Activated CD4-positive, alpha-beta memory T cell treated with anti-CD3 and anti-CD28 coated beads for 36 hours (primary cell): ENCODE results near the gene PLEKHG2. TPM values are rescaled to one million over a fixed set of nuclear protein-coding genes. Genes with fewer than 3 reads are reported as not detected.
A peak's percentile ranks its signal among the peaks of the same experiment; 100 is the strongest.

Experiments used
- CTCF ChIA-PET: fragments of 350-600 bp; sonication (Branson Sonifier 250); formaldehyde crosslinking; loops from one replicate; lab custom pipeline; 2021; ENCODE audit warnings: antibody characterized with exemption, inconsistent platforms; lab: Charles Lee
- POLR2A ChIA-PET: fragments of 350-600 bp; sonication (Branson Sonifier 250); formaldehyde crosslinking; loops from one replicate; lab custom pipeline; 2021; ENCODE audit warnings: antibody characterized with exemption; lab: Charles Lee
- DNase-seq: peaks from one replicate; pipeline ENCODE4 v3.0.0-alpha.2; 2020
- H3K27ac Mint-ChIP-seq: one replicate; pipeline ENCODE4 v1.8.0; 2021; ENCODE audit warnings: mixed read lengths
- H3K27me3 Mint-ChIP-seq: one replicate; pipeline ENCODE4 v1.8.0; 2021; ENCODE audit warnings: mixed read lengths
- H3K36me3 Mint-ChIP-seq: one replicate; pipeline ENCODE4 v1.8.0; 2021; ENCODE audit warnings: mixed read lengths
- H3K4me1 Mint-ChIP-seq: one replicate; pipeline ENCODE4 v1.8.0; 2021; ENCODE audit warnings: low read depth, mixed read lengths
- H3K4me3 Mint-ChIP-seq: one replicate; pipeline ENCODE4 v1.8.0; 2021; ENCODE audit warnings: mild to moderate bottlenecking, mixed read lengths
- H3K9me3 Mint-ChIP-seq: one replicate; pipeline ENCODE4 v1.8.0; 2021; ENCODE audit warnings: mixed read lengths
- intact Hi-C: fragments of 100-400 bp; cut with micrococcal nuclease; formaldehyde crosslinking; loops from one replicate; pipeline ENCODE4 v1.15.1; 2023
- microRNA-seq: library from miRNA; unstranded; fragments of <30 nt; microRNA quantifications from one replicate; pipeline ENCODE4 v1.2.0, GENCODE V29; 2022; ENCODE audit warnings: borderline number of aligned reads, borderline microRNAs expressed, borderline replicate concordance
- total RNA-seq, 2 experiments: library from RNA; stranded (reverse); gene quantifications; one replicate each; pipeline ENCODE4 v1.2.3, GENCODE V29; 2021

Gene PLEKHG2
- total RNA-seq, 2 experiments from 2014 or later: 74.9 to 80.6 TPM

DNA sequence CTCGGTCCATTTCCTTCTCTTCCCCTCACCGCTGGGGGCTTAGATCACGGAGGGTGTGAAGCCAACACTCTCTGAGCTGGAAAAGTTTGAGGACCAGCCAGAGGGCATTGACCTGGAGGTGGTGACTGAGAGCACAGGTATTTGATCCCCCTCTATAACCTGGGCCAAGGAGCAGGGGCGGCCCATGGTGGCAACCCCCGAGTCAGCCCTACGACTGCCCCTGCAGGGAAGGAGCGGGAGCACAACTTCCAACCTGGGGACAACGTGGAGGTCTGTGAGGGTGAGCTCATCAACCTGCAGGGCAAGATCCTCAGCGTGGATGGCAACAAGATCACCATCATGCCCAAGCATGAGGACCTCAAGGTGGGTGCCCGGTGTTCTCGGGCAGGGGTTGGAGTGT is 56.6 kb downstream of the PLEKHG2 start:
- CTCF ChIA-PET: interaction anchor here (0.8 kb wide), 1 partner anchor 9 kb away, joined by 4 read pairs; no protein-coding TSS in a partner anchor
- intact Hi-C loops: no loop called here

DNA sequence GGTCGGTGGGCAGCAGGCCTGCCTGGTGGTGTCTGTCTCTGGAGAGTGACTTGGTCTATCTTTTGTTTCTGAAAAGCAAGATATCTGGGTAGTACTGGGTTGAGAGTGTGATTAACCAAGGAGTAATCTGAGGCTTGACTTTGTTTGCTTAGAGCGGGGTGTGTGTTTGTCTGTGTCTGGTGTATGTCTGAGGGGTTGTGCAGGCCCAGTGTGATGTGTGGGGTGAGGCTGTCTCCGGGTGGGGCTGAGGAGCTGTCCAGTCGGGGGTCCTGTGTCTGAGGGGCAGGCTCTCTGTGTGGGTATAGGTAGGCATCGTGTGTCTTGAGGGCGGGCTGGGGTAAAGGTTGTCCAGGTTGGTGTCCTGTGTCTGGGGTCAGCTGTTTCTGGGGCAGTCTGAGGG is 57.1 kb downstream of the PLEKHG2 start:
- H3K4me3 Mint-ChIP-seq: no peak overlapping the region
- ChIA-PET CTCF (interaction anchor here (0.8 kb wide), 1 partner anchor 9 kb away, joined by 4 read pairs; no protein-coding TSS in a partner anchor), POLR2A (no interaction called here)
- peaks cover 62% of the 10 kb centered on the region for H3K36me3 Mint-ChIP-seq
- H3K27ac Mint-ChIP-seq: peak overlapping the region; percentile 35
- H3K27me3 Mint-ChIP-seq: no peaks in the 10 kb centered on the region
- H3K9me3 Mint-ChIP-seq: no peaks in the 10 kb centered on the region
- intact Hi-C loops: no loop called here
- H3K4me1 Mint-ChIP-seq: peaks cover 25% of the 10 kb centered on the region
- DNase-seq: no peak

More for the DNA sequence above, 56.6 kb downstream of the PLEKHG2 start:
- Mint-ChIP-seq H3K27ac (no peak overlapping the region), H3K27me3 (no peaks in the 10 kb centered on the region), H3K36me3 (peaks cover 58% of the 10 kb centered on the region), H3K9me3 (no peaks in the 10 kb centered on the region), H3K4me1 (peaks cover 25% of the 10 kb centered on the region), H3K4me3 (no peak overlapping the region)
- POLR2A ChIA-PET: no interaction called here
- no peak for DNase-seq

DNA sequence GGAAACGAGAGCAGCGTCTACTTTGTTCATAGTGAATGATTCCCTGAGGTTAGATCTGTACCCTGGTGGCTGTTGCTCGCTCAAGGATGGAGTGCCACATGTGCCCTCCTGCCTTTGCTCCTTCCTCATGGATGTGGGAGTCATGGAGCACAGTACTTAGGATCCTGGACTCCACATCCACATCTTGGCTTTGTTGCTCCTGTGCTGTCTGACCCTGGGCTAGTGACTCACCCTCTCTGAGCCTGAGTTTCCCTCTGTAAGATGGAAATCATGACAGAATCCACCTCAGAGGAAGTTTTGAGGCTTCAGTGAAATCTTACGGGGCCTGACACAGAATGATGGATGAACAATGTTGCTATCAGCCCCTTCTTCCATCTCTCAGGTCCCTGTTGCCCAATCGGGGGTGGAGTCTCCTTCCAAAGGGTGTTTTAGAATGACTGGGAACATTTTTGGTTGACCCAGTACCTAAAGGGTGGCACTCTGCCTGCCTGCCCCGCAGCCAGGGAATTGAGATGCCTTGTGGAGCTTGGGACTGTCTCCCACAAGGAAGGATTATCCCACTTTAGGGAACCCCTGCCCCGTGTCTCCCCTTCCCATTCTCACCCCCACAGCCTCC is 58.4 kb downstream of the PLEKHG2 start:
- Mint-ChIP-seq H3K9me3 (no peaks in the 10 kb centered on the region), H3K27me3 (no peaks in the 10 kb centered on the region), H3K4me3 (no peak overlapping the region), H3K36me3 (peaks cover 63% of the 10 kb centered on the region), H3K4me1 (peaks cover 25% of the 10 kb centered on the region), H3K27ac (peak overlapping the region; percentile 69)
- POLR2A ChIA-PET: no interaction called here
- intact Hi-C loops: loop anchor here (5.0 kb wide), 1 partner anchor 61 kb away; the partner anchor contains the start of gene EID2B
- CTCF ChIA-PET: interaction anchor here (0.7 kb wide), 1 partner anchor 63 kb away, joined by 3 read pairs; no protein-coding TSS in a partner anchor
- DNase-seq: peak; percentile 26

DNA sequence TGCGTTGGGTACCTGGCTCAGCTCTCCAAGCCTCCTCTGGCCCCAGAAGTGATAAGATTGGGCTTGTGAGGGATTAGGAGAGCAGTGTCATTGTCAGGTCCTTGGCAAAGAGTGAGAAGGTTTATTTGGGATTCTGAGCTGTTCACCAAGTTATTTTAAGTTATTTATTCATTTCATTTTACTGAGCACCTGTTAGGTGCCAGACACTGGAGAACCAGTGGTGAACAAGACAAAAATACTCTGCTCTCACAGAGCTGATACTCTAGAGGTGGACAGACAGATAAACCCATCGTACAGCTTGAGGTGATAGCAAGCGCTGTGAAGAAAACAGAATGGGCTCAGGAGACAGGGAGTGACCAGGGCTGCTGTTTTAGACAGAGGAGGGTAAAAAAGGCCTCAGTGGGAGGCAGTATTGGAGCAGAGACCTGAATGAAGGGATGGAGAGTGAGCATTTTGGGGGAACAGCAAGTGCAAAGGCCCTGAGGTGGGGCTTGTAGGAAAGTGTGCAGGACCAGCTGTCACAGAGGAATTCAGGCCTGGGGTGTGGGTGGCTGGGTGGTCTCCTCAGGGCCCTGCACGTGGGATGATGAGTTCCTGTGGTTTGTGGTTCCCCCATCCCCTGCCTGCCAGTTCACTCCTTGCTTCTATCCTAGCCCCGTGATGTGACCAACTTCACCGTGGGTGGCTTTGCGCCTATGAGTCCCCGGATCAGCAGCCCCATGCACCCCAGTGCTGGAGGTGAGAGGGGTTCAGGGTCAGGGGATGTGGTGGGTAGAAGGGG is 59.5 kb downstream of the PLEKHG2 start:
- Mint-ChIP-seq H3K4me3 (no peak overlapping the region), H3K4me1 (peaks cover 25% of the 10 kb centered on the region), H3K9me3 (no peaks in the 10 kb centered on the region), H3K36me3 (peaks cover 61% of the 10 kb centered on the region), H3K27ac (peak overlapping the region; percentile 23), H3K27me3 (no peaks in the 10 kb centered on the region)
- DNase-seq: no peak
- CTCF ChIA-PET: no interaction called here
- POLR2A ChIA-PET: no interaction called here
- intact Hi-C loops: loop anchor here (5.0 kb wide), 1 partner anchor 60 kb away; the partner anchor contains the start of gene EID2B

DNA sequence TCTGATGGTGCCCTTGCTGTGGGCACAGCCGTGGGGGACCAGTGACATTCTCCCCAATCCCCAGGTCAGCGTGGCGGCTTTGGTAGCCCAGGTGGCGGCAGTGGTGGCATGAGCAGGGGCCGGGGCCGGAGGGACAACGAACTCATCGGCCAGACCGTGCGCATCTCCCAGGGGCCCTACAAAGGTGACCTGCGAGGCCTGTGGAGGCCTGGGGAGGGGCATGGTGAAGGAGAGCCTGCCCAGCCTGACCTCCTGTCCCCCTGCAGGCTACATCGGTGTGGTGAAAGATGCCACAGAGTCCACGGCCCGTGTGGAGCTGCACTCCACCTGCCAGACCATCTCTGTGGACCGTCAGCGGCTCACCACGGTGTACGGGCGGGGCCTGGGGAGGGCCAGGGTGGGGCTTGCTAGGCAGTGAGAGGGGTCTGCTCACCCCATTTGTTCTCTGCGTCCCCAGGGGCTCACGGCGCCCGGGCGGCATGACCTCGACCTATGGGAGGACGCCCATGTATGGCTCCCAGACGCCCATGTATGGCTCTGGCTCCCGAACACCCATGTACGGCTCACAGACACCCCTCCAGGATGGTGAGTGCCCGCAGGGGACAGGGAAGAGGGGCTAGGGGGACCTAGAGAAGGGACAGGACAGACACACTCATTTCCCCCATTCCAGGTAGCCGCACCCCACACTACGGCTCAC is 60.4 kb downstream of the PLEKHG2 start:
- Mint-ChIP-seq H3K4me1 (peaks cover 25% of the 10 kb centered on the region), H3K9me3 (no peaks in the 10 kb centered on the region), H3K27ac (no peak overlapping the region), H3K36me3 (peaks cover 60% of the 10 kb centered on the region), H3K27me3 (no peaks in the 10 kb centered on the region), H3K4me3 (no peak overlapping the region)
- DNase-seq: no peak
- intact Hi-C loops: loop anchor here (5.0 kb wide), 1 partner anchor 59 kb away; the partner anchor contains the start of gene EID2B
- ChIA-PET POLR2A (no interaction called here), CTCF (interaction anchor here (2.2 to 4.6 kb wide), 3 partner anchors 13 to 59 kb away, joined by 21 to 43 read pairs (median 25); partner anchors contain the start of gene EID2B)

- H3K9me3 Mint-ChIP-seq: no peaks in the 10 kb centered on the region
- H3K27ac Mint-ChIP-seq: no peak overlapping the region
- H3K27me3 Mint-ChIP-seq: no peaks in the 10 kb centered on the region
- POLR2A ChIA-PET: no interaction called here
- CTCF ChIA-PET: interaction anchor here (0.6 to 4.6 kb wide), 19 partner anchors 8 to 573 kb away, joined by 3 to 43 read pairs (median 6); partner anchors contain the start of genes EID2, EID2B, RPS16 and SUPT5H
- DNase-seq: no peak
- H3K4me1 Mint-ChIP-seq: peaks cover 25% of the 10 kb centered on the region
- intact Hi-C loops: loop anchor here (5.0 kb wide), 1 partner anchor 59 kb away; the partner anchor contains the start of gene EID2B
- H3K36me3 Mint-ChIP-seq: peaks cover 55% of the 10 kb centered on the region
- H3K4me3 Mint-ChIP-seq: no peak overlapping the region
Measured at GRCh38 chr19:39473443-39473960, 61.0 kb downstream of the PLEKHG2 start.

DNA sequence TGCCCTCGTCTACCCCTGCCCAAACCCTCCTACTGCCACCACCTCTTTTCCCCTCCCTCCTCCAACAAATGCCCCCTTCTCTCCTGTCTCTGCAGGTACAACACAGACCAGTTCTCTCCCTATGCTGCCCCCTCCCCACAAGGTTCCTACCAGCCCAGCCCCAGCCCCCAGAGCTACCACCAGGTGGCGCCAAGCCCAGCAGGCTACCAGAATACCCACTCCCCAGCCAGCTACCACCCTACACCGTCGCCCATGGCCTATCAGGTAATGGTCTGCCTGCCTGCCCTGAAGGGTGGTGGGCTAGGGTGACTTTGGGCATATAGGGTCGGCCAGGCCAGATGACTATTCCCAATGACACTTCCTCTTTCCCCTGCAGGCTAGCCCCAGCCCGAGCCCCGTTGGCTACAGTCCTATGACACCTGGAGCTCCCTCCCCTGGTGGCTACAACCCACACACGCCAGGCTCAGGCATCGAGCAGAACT is 61.7 kb downstream of the PLEKHG2 start:
- H3K36me3 Mint-ChIP-seq: peaks cover 48% of the 10 kb centered on the region
- H3K4me1 Mint-ChIP-seq: peaks cover 25% of the 10 kb centered on the region
- no peak overlapping the region for H3K27ac Mint-ChIP-seq
- no peaks in the 10 kb centered on the region for H3K9me3 Mint-ChIP-seq
- no peak overlapping the region for H3K4me3 Mint-ChIP-seq
- DNase-seq: peak; percentile 76
- intact Hi-C loops: loop anchor here (5.0 kb wide), 1 partner anchor 58 kb away; the partner anchor contains the start of gene EID2B
- H3K27me3 Mint-ChIP-seq: no peaks in the 10 kb centered on the region
- ChIA-PET CTCF (interaction anchor here (0.6 to 4.6 kb wide), 25 partner anchors 9 to 574 kb away, joined by 3 to 43 read pairs (median 6); partner anchors contain the start of genes DLL3, EID2, EID2B and RPS16), POLR2A (no interaction called here)

GRCh38 chr19:39475748-39476147 is 63.3 kb downstream of the PLEKHG2 start:
- POLR2A ChIA-PET: no interaction called here
- CTCF ChIA-PET: interaction anchor here (1.3 to 4.6 kb wide), 6 partner anchors 12 to 57 kb away, joined by 3 to 43 read pairs (median 7); partner anchors contain the start of genes DLL3 and EID2B
- intact Hi-C loops: no loop called here
- no peak for DNase-seq
- Mint-ChIP-seq H3K9me3 (no peaks in the 10 kb centered on the region), H3K27me3 (no peaks in the 10 kb centered on the region), H3K36me3 (peaks cover 36% of the 10 kb centered on the region), H3K4me1 (peaks cover 22% of the 10 kb centered on the region), H3K27ac (peak overlapping the region; percentile 33), H3K4me3 (no peak overlapping the region)

Small RNAs within 50 kb of the gene (microRNA-seq; reads per million reads assigned to microRNA genes)
- 1.2 reads per million for gene MIR4530

Other genes starting within 250 kb of the PLEKHG2 start
- gene NCCRP1, start 215.7 kb upstream of the PLEKHG2 start, total RNA-seq: not detected
- not detected for gene SYCN, start 208.4 kb upstream of the PLEKHG2 start, total RNA-seq
- gene IFNL3, start 167.7 kb upstream of the PLEKHG2 start, total RNA-seq: under 1 TPM in 1 of 2 experiments, not detected in 1; 0.34 TPM
- not detected for gene IFNL4, start 163.8 kb upstream of the PLEKHG2 start, total RNA-seq
- not detected for gene IFNL2, start 144.3 kb upstream of the PLEKHG2 start, total RNA-seq
- gene IFNL1, start 116.3 kb upstream of the PLEKHG2 start, total RNA-seq: 1 to 10 TPM; 1.2 to 1.6 TPM
- 1 to 10 TPM; 6.4 to 6.5 TPM for gene LRFN1, start 91.8 kb upstream of the PLEKHG2 start, total RNA-seq
- 100 to 1,000 TPM; 393 to 415 TPM for gene GMFG, start 76.6 kb upstream of the PLEKHG2 start, total RNA-seq
- 10 to 100 TPM; 49.4 to 51.3 TPM for gene SAMD4B, start 70.2 kb upstream of the PLEKHG2 start, total RNA-seq
- 10 to 100 TPM; 41.6 to 43.8 TPM for gene PAF1, start 21.6 kb upstream of the PLEKHG2 start, total RNA-seq
- 10 to 100 TPM; 22.2 to 26.9 TPM for gene MED29, start 21.3 kb upstream of the PLEKHG2 start, total RNA-seq
- gene ZFP36, start 5.8 kb upstream of the PLEKHG2 start, total RNA-seq: 100 to 1,000 TPM; 104 to 118 TPM
- 1,000 to 10,000 TPM; 3,682 to 3,746 TPM for gene RPS16, start 23.3 kb downstream of the PLEKHG2 start, total RNA-seq
- 100 to 1,000 TPM; 180 to 183 TPM for gene SUPT5H, start 32.9 kb downstream of the PLEKHG2 start, total RNA-seq
- 10 to 100 TPM; 83.1 to 86.7 TPM for gene TIMM50, start 68.2 kb downstream of the PLEKHG2 start, total RNA-seq
- gene DLL3, start 86.3 kb downstream of the PLEKHG2 start, total RNA-seq: under 1 TPM; 0.67 to 0.80 TPM
- gene SELENOV, start 102.5 kb downstream of the PLEKHG2 start, total RNA-seq: not detected
- 1 to 10 TPM; 3.3 to 3.8 TPM for gene EID2B, start 120.2 kb downstream of the PLEKHG2 start, total RNA-seq
- gene EID2, start 127.5 kb downstream of the PLEKHG2 start, total RNA-seq: 10 to 100 TPM; 13.0 to 13.1 TPM
- gene LGALS13, start 189.9 kb downstream of the PLEKHG2 start, total RNA-seq: not detected
- not detected for gene LGALS16, start 243.2 kb downstream of the PLEKHG2 start, total RNA-seq